SK-N-DZ (cell line): Measurements from ENCODE around the gene C2orf92. TPM values are rescaled to one million over a fixed set of nuclear protein-coding genes. Genes with fewer than 3 reads are reported as not detected.
A peak's percentile ranks its signal among the peaks of the same experiment; 100 is the strongest.
"Not testable (repeated sequence)": the region's sequence is repeated elsewhere in the genome, so short reads cannot be mapped to it uniquely, and the experiment has no call there.

Source experiments
- DNase-seq: peaks from one replicate; pipeline ENCODE4 v3.0.0-alpha.2; 2015; ENCODE audit warnings: low spot score
- polyA plus RNA-seq, 2 experiments: library from polyadenylated mRNA; depleted of rRNA; stranded (reverse); fragments of >200 nt; gene quantifications; 2 replicates each; pipeline ENCODE4 v1.2.3, GENCODE V29; 2014

The C2orf92 gene
- 1.0 and 1.6 TPM in 2 replicates for polyA plus RNA-seq (2014; cell fraction: cytosol; rRNA removed)
- polyA plus RNA-seq (2014; cell fraction: nucleus; rRNA removed) = 4.5 and 15.1 TPM in 2 replicates

GRCh38 chr2:97669448-97669847 is at the start of gene C2orf92:
C2orf92 (plus strand) TSS chr2:97669713; CDS start chr2:97669789, 76 bp downstream.
- no peak for DNase-seq

GRCh38 chr2:97620492-97620891 is 49.0 kb upstream of the C2orf92 start:
- DNase-seq = not testable (repeated sequence)

GRCh38 chr2:97622976-97623375 is 46.5 kb upstream of the C2orf92 start:
- not testable (repeated sequence) for DNase-seq

GRCh38 chr2:97625354-97626048 is 44.0 kb upstream of the C2orf92 start:
- DNase-seq = not testable (repeated sequence)

- DNase-seq = not testable (repeated sequence)
Observed at GRCh38 chr2:97626049-97626430, 43.5 kb upstream of the C2orf92 start.

- no peak for DNase-seq
Observed at GRCh38 chr2:97644023-97644717, 25.3 kb upstream of the C2orf92 start.

GRCh38 chr2:97645112-97645694 is 24.3 kb upstream of the C2orf92 start:
- DNase-seq = peak; percentile 35

GRCh38 chr2:97645695-97646629 is 23.6 kb upstream of the C2orf92 start, which contains the start of gene COX5B:
COX5B (plus strand) TSS chr2:97646062; CDS start chr2:97646087, 25 bp downstream.
- peak; percentile 97 for DNase-seq

GRCh38 chr2:97646977-97647376 is 22.5 kb upstream of the C2orf92 start:
- no peak for DNase-seq

GRCh38 chr2:97651114-97651513 is 18.4 kb upstream of the C2orf92 start:
- DNase-seq = no peak

- no peak for DNase-seq
Observed at GRCh38 chr2:97653473-97653872, 16.0 kb upstream of the C2orf92 start.

GRCh38 chr2:97653874-97654273 is 15.6 kb upstream of the C2orf92 start:
- DNase-seq = no peak

- no peak for DNase-seq
Observed at GRCh38 chr2:97654309-97654708, 15.2 kb upstream of the C2orf92 start.

GRCh38 chr2:97654791-97655190 is 14.7 kb upstream of the C2orf92 start:
- DNase-seq = no peak

GRCh38 chr2:97656129-97656755 is 13.3 kb upstream of the C2orf92 start:
- no peak for DNase-seq

- DNase-seq = no peak
Observed at GRCh38 chr2:97656905-97657587, 12.5 kb upstream of the C2orf92 start.

GRCh38 chr2:97657986-97658690 is 11.4 kb upstream of the C2orf92 start:
- no peak for DNase-seq

GRCh38 chr2:97658691-97659157 is 10.8 kb upstream of the C2orf92 start:
- DNase-seq = no peak

GRCh38 chr2:97659256-97660043 is 10.1 kb upstream of the C2orf92 start:
- DNase-seq = no peak
